Measurements from ENCODE around the gene CARD18. TPM values are rescaled to one million over a fixed set of nuclear protein-coding genes. Genes with fewer than 3 reads are reported as not detected.

The CARD18 gene
- total RNA-seq, 1 experiment from 2014 or later, result not detected

Other genes with a start within 250 kb of the CARD18 start
- gene CASP12, start 241.3 kb downstream of the CARD18 start, total RNA-seq (2014; rRNA removed; shearing (Covaris generic)), result not detected in 2 replicates
- 64.9 and 89.0 TPM in 2 replicates for gene CASP4, start 171.2 kb downstream of the CARD18 start, total RNA-seq (2014; rRNA removed; shearing (Covaris generic))
- not detected in 2 replicates for gene CASP5, start 116.6 kb downstream of the CARD18 start, total RNA-seq (2014; rRNA removed; shearing (Covaris generic))
- 3.1 and 5.1 TPM in 2 replicates for gene CASP1, start 104.6 kb downstream of the CARD18 start, total RNA-seq (2014; rRNA removed; shearing (Covaris generic))
- 16.1 and 26.8 TPM in 2 replicates for gene CARD16, start 94.4 kb downstream of the CARD18 start, total RNA-seq (2014; rRNA removed; shearing (Covaris generic))

Measured in A172 (cell line).